Stimulated activated CD4-positive, alpha-beta T cell treated with anti-CD3 and anti-CD28 coated beads, Interleukin-1b, Interleukin-23, amount 100 ng/mL, for 1 hour (primary cell): ENCODE results near the gene PRR36.
"Not testable (repeated sequence)": the region's sequence is repeated elsewhere in the genome, so short reads cannot be mapped to it uniquely, and the experiment has no call there.

ENCODE experiments used
- DNase-seq, 2 donors: peaks; one replicate each; pipeline ENCODE4 v3.0.0-alpha.2; 2020; ENCODE audit warnings: low read depth in 2 of 2

The PRR36 gene

GRCh38 chr19:7860714-7861618 is 13.2 kb downstream of the PRR36 start:
- DNase-seq = no peak

GRCh38 chr19:7859831-7860713 is 14.1 kb downstream of the PRR36 start:
- no peak for DNase-seq

GRCh38 chr19:7859087-7859486 is 15.1 kb downstream of the PRR36 start:
- DNase-seq = not testable (repeated sequence)

- DNase-seq = no peak
These were observed 15.9 kb downstream of the PRR36 start for GRCh38 chr19:7858109-7858770.

GRCh38 chr19:7857727-7858108 is 16.5 kb downstream of the PRR36 start:
- DNase-seq = no peak

- no peak for DNase-seq
These were observed 17.2 kb downstream of the PRR36 start for GRCh38 chr19:7856679-7857663.

GRCh38 chr19:7856109-7856591 is 18.0 kb downstream of the PRR36 start:
- no peak for DNase-seq

- no peak for DNase-seq
These were observed 18.6 kb downstream of the PRR36 start for GRCh38 chr19:7855426-7856108.

- no peak for DNase-seq
These were observed 20.4 kb downstream of the PRR36 start for GRCh38 chr19:7853770-7854128.

GRCh38 chr19:7852851-7853769 is 21.1 kb downstream of the PRR36 start:
- peak in 1 of 2 donors; percentile 44 for DNase-seq

- no peak for DNase-seq
These were observed 22.3 kb downstream of the PRR36 start for GRCh38 chr19:7851623-7852500.

- DNase-seq = no peak
These were observed 23.1 kb downstream of the PRR36 start for GRCh38 chr19:7850945-7851622.

GRCh38 chr19:7850000-7850813 is 24.0 kb downstream of the PRR36 start:
- no peak for DNase-seq

- no peak for DNase-seq
These were observed 24.6 kb downstream of the PRR36 start for GRCh38 chr19:7849631-7849999.

- no peak for DNase-seq
These were observed 25.3 kb downstream of the PRR36 start for GRCh38 chr19:7848779-7849457.

- DNase-seq = no peak
These were observed 26.5 kb downstream of the PRR36 start for GRCh38 chr19:7847664-7848063.
